Measurements from ENCODE around the gene TMEM259.
A peak's percentile ranks its signal among the peaks of the same experiment; 100 is the strongest.

The TMEM259 gene

GRCh38 chr19:991174-991931 is 29.6 kb downstream of the TMEM259 start:
- DNase-seq = peak; percentile 63
- Mint-ChIP-seq H3K4me3 (no peak overlapping the region), H3K4me1 (peaks cover 7% of the 10 kb centered on the region), H3K36me3 (peaks cover 23% of the 10 kb centered on the region), H3K9me3 (no peaks in the 10 kb centered on the region), H3K27me3 (peaks cover 9% of the 10 kb centered on the region), H3K27ac (no peak overlapping the region)
- CTCF ChIA-PET = no interaction called here

- Mint-ChIP-seq H3K27me3 (peaks cover 2% of the 10 kb centered on the region), H3K36me3 (peaks cover 23% of the 10 kb centered on the region)
These were observed 30.2 kb downstream of the TMEM259 start for GRCh38 chr19:990746-991145.

GRCh38 chr19:990119-990571 is 30.8 kb downstream of the TMEM259 start:
- Mint-ChIP-seq H3K27me3 (no peaks in the 10 kb centered on the region), H3K9me3 (no peaks in the 10 kb centered on the region), H3K4me3 (no peak overlapping the region), H3K27ac (peak overlapping the region; percentile 33), H3K4me1 (peaks cover 12% of the 10 kb centered on the region), H3K36me3 (peaks cover 23% of the 10 kb centered on the region)
- no peak for DNase-seq
- CTCF ChIA-PET = no interaction called here

More at GRCh38 chr19:990746-991145, 30.2 kb downstream of the TMEM259 start:
- H3K27ac Mint-ChIP-seq = no peak overlapping the region
- DNase-seq = no peak
- no peak overlapping the region for H3K4me3 Mint-ChIP-seq
- no peaks in the 10 kb centered on the region for H3K9me3 Mint-ChIP-seq
- H3K4me1 Mint-ChIP-seq = peaks cover 6% of the 10 kb centered on the region
- CTCF ChIA-PET = no interaction called here

GRCh38 chr19:989381-990081 is 31.4 kb downstream of the TMEM259 start:
- Mint-ChIP-seq H3K36me3 (peaks cover 23% of the 10 kb centered on the region), H3K27me3 (no peaks in the 10 kb centered on the region), H3K4me3 (no peak overlapping the region), H3K27ac (no peak overlapping the region), H3K9me3 (no peaks in the 10 kb centered on the region), H3K4me1 (peaks cover 18% of the 10 kb centered on the region)
- CTCF ChIA-PET = interaction anchor here (1.0 kb wide), 1 partner anchor 232 kb away, joined by 3 read pairs; no protein-coding TSS in a partner anchor
- no peak for DNase-seq

- Mint-ChIP-seq H3K4me1 (peaks cover 25% of the 10 kb centered on the region), H3K36me3 (peaks cover 23% of the 10 kb centered on the region), H3K9me3 (no peaks in the 10 kb centered on the region), H3K27ac (no peak overlapping the region), H3K27me3 (no peaks in the 10 kb centered on the region), H3K4me3 (no peak overlapping the region)
- DNase-seq = no peak
- CTCF ChIA-PET = interaction anchor here (1.0 kb wide), 1 partner anchor 233 kb away, joined by 3 read pairs; no protein-coding TSS in a partner anchor
These were observed 32.4 kb downstream of the TMEM259 start for GRCh38 chr19:988510-988909.

GRCh38 chr19:988081-988480 is 32.8 kb downstream of the TMEM259 start:
- H3K36me3 Mint-ChIP-seq = peaks cover 20% of the 10 kb centered on the region
- H3K9me3 Mint-ChIP-seq = no peaks in the 10 kb centered on the region
- peaks cover 28% of the 10 kb centered on the region for H3K4me1 Mint-ChIP-seq
- no peak overlapping the region for H3K4me3 Mint-ChIP-seq
- H3K27me3 Mint-ChIP-seq = no peaks in the 10 kb centered on the region
- DNase-seq = no peak
- CTCF ChIA-PET = no interaction called here
- H3K27ac Mint-ChIP-seq = no peak overlapping the region

- no peaks in the 10 kb centered on the region for H3K9me3 Mint-ChIP-seq
- peaks cover 13% of the 10 kb centered on the region for H3K36me3 Mint-ChIP-seq
- peaks cover 32% of the 10 kb centered on the region for H3K4me1 Mint-ChIP-seq
- peak overlapping the region; percentile 92 for H3K4me3 Mint-ChIP-seq
- no peak for DNase-seq
- CTCF ChIA-PET = no interaction called here
- H3K27me3 Mint-ChIP-seq = no peaks in the 10 kb centered on the region
- H3K27ac Mint-ChIP-seq = peak overlapping the region; percentile 80
These were observed 34.8 kb downstream of the TMEM259 start for GRCh38 chr19:986083-986482.

- Mint-ChIP-seq H3K9me3 (no peaks in the 10 kb centered on the region), H3K36me3 (peaks cover 9% of the 10 kb centered on the region), H3K27ac (peak within 1 kb of the TSS; percentile 90), H3K27me3 (peaks cover 6% of the 10 kb centered on the region), H3K4me1 (peaks cover 32% of the 10 kb centered on the region), H3K4me3 (peak within 1 kb of the TSS; percentile 92)
- peak; percentile 94 for DNase-seq
- CTCF ChIA-PET = interaction anchor here (1.0 to 4.5 kb wide), 12 partner anchors 14 to 282 kb away, joined by 3 to 74 read pairs (median 4); partner anchors contain the start of gene ATP5F1D
These were observed 36.6 kb downstream of the TMEM259 start, which contains the start of gene WDR18 for GRCh38 chr19:984165-984967. WDR18 (plus strand) TSS chr19:984345; CDS start chr19:984354, 9 bp downstream.

- Mint-ChIP-seq H3K27me3 (peaks cover 6% of the 10 kb centered on the region), H3K4me1 (peaks cover 32% of the 10 kb centered on the region), H3K36me3 (peaks cover 7% of the 10 kb centered on the region), H3K9me3 (no peaks in the 10 kb centered on the region), H3K27ac (no peak overlapping the region), H3K4me3 (peak overlapping the region; percentile 44)
- CTCF ChIA-PET = interaction anchor here (0.6 to 4.5 kb wide), 9 partner anchors 12 to 481 kb away, joined by 3 to 74 read pairs (median 3); no protein-coding TSS in a partner anchor
- DNase-seq = peak; percentile 79
These were observed 38.3 kb downstream of the TMEM259 start for GRCh38 chr19:982567-983170.

GRCh38 chr19:980133-980998 is 40.6 kb downstream of the TMEM259 start:
- H3K9me3 Mint-ChIP-seq = no peaks in the 10 kb centered on the region
- H3K27ac Mint-ChIP-seq = no peak overlapping the region
- no peak overlapping the region for H3K4me3 Mint-ChIP-seq
- CTCF ChIA-PET = interaction anchor here (1.3 to 1.6 kb wide), 2 partner anchors 60 to 117 kb away, joined by 4 to 6 read pairs; no protein-coding TSS in a partner anchor
- no peak for DNase-seq
- H3K36me3 Mint-ChIP-seq = peaks cover 2% of the 10 kb centered on the region
- H3K27me3 Mint-ChIP-seq = peaks cover 6% of the 10 kb centered on the region
- peaks cover 22% of the 10 kb centered on the region for H3K4me1 Mint-ChIP-seq

- Mint-ChIP-seq H3K9me3 (no peaks in the 10 kb centered on the region), H3K27ac (no peak overlapping the region), H3K4me1 (peaks cover 13% of the 10 kb centered on the region), H3K36me3 (peaks cover 2% of the 10 kb centered on the region), H3K4me3 (no peak overlapping the region), H3K27me3 (peaks cover 6% of the 10 kb centered on the region)
- CTCF ChIA-PET = no interaction called here
- no peak for DNase-seq
These were observed 41.6 kb downstream of the TMEM259 start for GRCh38 chr19:979318-979741.

- H3K4me3 Mint-ChIP-seq = no peak overlapping the region
- H3K27ac Mint-ChIP-seq = no peak overlapping the region
- DNase-seq = no peak
- peaks cover 5% of the 10 kb centered on the region for H3K36me3 Mint-ChIP-seq
- CTCF ChIA-PET = no interaction called here
- H3K27me3 Mint-ChIP-seq = peaks cover 6% of the 10 kb centered on the region
- no peaks in the 10 kb centered on the region for H3K4me1 Mint-ChIP-seq
- no peaks in the 10 kb centered on the region for H3K9me3 Mint-ChIP-seq
These were observed 43.9 kb downstream of the TMEM259 start for GRCh38 chr19:977058-977464.

- Mint-ChIP-seq H3K4me1 (no peaks in the 10 kb centered on the region), H3K4me3 (no peak overlapping the region), H3K27ac (no peak overlapping the region), H3K9me3 (no peaks in the 10 kb centered on the region), H3K27me3 (peaks cover 6% of the 10 kb centered on the region), H3K36me3 (peaks cover 9% of the 10 kb centered on the region)
- DNase-seq = no peak
- CTCF ChIA-PET = no interaction called here
These were observed 44.4 kb downstream of the TMEM259 start for GRCh38 chr19:976476-976875.

Data from activated naive CD4-positive, alpha-beta T cell treated with anti-CD3 and anti-CD28 coated beads, Interleukin-2, amount 10 ng/mL, durations not matched to agents 7 days and 5 days (primary cell).